ENCODE results near the gene PJA1.

The PJA1 gene

GRCh38 chrX:69140837-69141236 is 24.4 kb downstream of the PJA1 start:
- DNase-seq, result no peak

GRCh38 chrX:69139516-69139915 is 25.7 kb downstream of the PJA1 start:
- DNase-seq, result no peak

GRCh38 chrX:69138512-69138911 is 26.7 kb downstream of the PJA1 start:
- DNase-seq, result no peak

- DNase-seq, result no peak
Observed at GRCh38 chrX:69138118-69138390, 27.2 kb downstream of the PJA1 start.

- DNase-seq, result no peak
Observed at GRCh38 chrX:69137371-69138117, 27.7 kb downstream of the PJA1 start.

GRCh38 chrX:69136546-69137331 is 28.5 kb downstream of the PJA1 start:
- DNase-seq, result no peak

GRCh38 chrX:69133921-69134542 is 31.2 kb downstream of the PJA1 start:
- no peak for DNase-seq

GRCh38 chrX:69131886-69132285 is 33.4 kb downstream of the PJA1 start:
- DNase-seq, result no peak

- no peak for DNase-seq
Observed at GRCh38 chrX:69130439-69130838, 34.8 kb downstream of the PJA1 start.

GRCh38 chrX:69128588-69128987 is 36.7 kb downstream of the PJA1 start:
- DNase-seq, result no peak

- no peak for DNase-seq
Observed at GRCh38 chrX:69127466-69127865, 37.8 kb downstream of the PJA1 start.

GRCh38 chrX:69126642-69127041 is 38.6 kb downstream of the PJA1 start:
- no peak for DNase-seq

- no peak for DNase-seq
Observed at GRCh38 chrX:69125094-69125493, 40.2 kb downstream of the PJA1 start.

- DNase-seq, result no peak
Observed at GRCh38 chrX:69124108-69124507, 41.1 kb downstream of the PJA1 start.

GRCh38 chrX:69123481-69123880 is 41.8 kb downstream of the PJA1 start:
- no peak for DNase-seq

GRCh38 chrX:69121321-69122000 is 43.8 kb downstream of the PJA1 start:
- DNase-seq, result no peak

- DNase-seq, result no peak
Observed at GRCh38 chrX:69120476-69120875, 44.8 kb downstream of the PJA1 start.

- no peak for DNase-seq
Observed at GRCh38 chrX:69119122-69119521, 46.1 kb downstream of the PJA1 start.

GRCh38 chrX:69117876-69118526 is 47.3 kb downstream of the PJA1 start:
- DNase-seq, result no peak

GRCh38 chrX:69116077-69116476 is 49.2 kb downstream of the PJA1 start:
- no peak for DNase-seq

- DNase-seq, result no peak
Observed at GRCh38 chrX:69113723-69114122, 51.5 kb downstream of the PJA1 start.
